Mesenteric fat pad (tissue), 1 donor: ENCODE measurements around the gene RXFP4. TPM values are rescaled to one million over a fixed set of nuclear protein-coding genes. Genes with fewer than 3 reads are reported as not detected.

ENCODE experiments used
- DNase-seq: peaks from one replicate; pipeline ENCODE4 v3.0.0-alpha.2; 2020; ENCODE audit warnings: low spot score
- total RNA-seq: library from RNA; stranded (reverse); fragmentation: NEBNext Ultra II Directional; extraction: Animal tissue kit (Norgen Biotek cat#: 25700); gene quantifications from one replicate; pipeline ENCODE4 v1.2.1, GENCODE V29; 2021
- donor health status: DM: yes; HTN: yes; CAD: no.

The RXFP4 gene
- total RNA-seq, 1 donor from 2014 or later, result not detected

DNA sequence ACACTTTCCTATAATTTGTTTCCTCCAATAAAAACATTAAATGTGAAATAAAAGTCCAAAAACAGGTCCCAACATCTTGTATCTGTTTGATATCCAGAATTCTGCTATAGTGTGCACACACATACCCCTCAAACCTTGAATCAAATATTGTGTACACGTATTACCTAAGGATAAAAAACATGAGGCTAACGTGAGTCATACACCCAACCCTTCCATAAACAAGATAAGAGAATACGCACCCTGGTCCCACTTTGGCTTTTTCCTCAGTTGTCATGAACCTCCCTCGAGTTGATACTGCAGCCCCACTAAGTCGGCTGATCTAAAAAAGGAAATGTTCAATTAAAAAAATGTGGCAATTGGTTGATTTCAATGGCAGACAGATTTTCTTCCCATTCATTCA is 12.4 kb upstream of the RXFP4 start:
- DNase-seq, result peak; percentile 33

DNA sequence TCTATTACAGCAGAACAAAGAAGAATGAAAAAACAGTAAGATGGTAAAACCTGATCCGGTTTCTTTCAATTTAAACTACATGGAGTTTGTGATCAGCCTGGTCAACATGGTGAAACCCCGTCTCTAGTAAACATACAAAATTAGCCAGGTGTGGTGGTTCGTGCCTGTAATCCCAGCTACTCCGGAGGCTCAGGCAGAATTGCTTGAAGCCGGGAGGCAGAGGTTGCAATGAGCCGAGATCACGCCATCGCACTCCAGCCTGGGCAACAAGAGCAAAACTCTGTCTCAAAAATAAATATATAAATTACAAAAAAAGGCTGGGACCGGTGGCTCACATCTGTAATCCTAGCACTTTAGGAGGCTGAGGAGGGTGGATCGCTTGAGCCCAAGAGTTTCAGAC is 10.7 kb upstream of the RXFP4 start:
- peak; percentile 12 for DNase-seq

DNA sequence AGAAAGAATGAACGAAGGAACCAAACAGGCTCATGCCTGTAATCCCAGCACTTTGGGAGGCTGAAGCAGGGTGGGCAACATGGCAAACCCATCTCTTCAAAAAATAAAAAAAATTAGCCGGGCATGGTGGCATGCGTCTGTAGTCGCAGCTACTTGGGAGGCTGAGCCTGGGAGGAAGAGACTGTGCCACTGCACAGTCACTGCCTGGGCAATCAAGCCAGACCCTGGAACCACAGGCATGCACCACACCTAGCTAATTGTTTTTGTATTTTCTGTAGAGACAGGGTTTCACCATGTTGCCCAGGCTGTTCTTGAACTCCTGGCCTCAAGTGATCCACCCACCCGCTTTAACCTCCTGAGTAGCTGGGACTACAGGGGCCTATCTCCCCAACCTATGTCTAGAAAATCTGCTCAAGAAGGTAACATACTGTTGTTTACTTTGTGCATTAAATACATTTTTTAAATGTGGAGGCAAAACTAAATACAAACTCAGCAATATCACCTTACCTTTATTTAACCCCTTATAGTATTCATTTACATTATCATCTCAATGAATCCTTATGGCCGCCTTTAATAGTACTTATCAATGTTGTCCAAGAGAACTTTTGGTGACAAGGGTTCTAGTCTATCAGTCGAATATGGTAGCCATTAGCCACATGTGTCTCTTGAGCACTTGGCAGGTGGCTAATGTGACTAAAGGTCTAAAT is 10.0 kb upstream of the RXFP4 start:
- DNase-seq, result peak; percentile 53

DNA sequence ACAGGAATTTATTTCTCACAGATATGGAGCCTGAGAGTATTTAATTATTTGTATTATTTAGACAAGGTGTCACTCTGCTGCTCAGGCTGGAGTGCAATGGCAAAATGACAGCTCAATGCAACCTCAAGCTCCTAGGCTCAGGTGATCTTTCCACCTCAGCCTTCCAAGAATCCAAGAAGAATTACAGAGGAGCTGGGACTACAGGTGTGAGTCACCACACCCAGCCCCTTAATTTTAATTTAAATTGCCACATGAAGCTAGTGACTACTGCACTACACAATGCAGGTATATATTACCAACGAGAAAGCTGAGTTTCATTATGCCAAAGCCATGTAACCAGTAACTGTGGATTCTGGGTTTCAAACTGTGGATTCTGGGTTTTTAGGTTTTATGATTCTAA is 9.4 kb upstream of the RXFP4 start:
- DNase-seq, result peak; percentile 12

DNA sequence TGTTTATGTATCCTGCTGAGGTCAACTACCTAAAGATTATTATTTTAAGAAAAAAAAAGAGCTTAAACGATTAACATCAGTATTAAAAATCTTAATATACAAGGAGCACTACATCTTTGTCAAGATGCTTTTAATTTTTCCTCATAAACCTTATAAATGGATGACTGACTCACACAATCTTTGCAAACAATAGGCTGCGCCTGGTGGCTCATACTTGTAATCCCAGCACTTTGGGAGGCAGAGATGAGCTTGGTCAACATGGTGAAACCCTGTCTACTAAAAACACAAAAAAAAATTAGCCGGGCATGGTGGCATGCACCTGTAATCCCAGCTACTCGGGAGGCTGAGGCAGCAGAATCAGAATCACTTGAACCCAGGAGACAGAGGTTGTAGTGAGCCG is 9.0 kb upstream of the RXFP4 start:
- peak; percentile 11 for DNase-seq

DNA sequence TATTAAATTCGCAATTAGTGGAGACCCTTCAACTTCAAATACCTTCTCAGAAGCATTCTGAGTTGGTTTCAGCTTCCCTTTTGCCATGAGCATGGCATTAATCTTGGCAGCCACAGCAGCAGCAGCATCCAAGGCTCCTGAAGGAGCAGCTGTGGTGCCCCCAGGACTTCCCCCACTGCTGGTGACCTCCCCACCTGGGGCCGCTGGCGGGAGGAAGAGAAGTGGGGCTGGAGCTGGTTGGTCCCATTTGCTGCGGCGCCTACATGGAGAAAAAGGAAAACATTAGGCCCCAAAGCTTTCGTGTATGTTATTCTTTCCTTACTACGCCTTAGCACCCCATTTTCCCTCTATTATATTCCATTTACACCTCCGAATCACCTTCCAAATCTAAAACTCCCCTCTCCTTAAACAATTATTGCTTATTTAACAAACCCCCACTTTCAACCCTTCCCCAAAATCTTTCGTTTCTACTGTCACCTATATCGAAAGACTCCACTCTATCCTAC is 7.8 kb upstream of the RXFP4 start:
- peak; percentile 72 for DNase-seq

DNA sequence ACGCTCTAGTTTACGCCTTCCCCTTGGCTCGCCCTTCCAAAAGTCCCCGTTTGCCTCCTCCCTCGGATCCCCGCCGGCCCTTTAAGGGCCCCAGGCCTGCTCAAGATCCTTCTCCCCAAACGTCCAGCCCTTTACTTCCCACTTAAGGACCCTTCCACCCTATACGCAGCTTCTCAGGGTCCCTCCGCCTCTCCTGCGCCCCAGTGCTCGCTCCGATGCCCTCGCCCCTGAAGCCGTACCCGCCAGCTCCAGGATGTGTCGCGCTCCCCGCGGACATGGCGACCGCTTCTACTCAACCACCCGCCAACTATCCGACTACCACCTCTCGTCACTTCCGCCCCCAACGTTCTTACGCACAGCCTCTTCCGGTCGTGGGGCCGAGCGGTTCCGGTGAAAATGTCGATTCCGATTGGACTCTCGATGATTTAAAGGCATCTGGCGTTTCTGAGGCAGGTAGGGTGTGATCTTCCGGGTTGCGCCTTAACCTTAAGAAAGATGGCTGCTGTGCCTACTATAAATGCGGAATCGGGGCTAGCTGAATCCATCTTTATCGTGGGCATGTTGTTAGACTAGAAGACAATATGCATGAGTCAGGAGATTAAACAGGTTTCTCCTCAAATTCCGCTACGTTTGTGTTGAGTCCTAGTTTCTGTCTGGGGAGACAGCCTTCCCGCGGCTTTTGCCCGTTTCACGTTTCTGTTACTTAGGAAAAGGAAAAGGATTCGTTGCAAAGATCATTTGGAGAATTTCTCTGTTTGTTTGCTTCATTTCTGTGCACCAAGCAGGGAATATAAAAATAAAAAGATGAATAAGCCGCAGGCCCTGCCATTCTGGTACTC is 7.1 kb upstream of the RXFP4 start, which contains the start of gene KHDC4:
TSS of gene KHDC4 (minus strand) at position 317 of the 839 bp plus-strand sequence. CDS start at position 277, 40 bp downstream.
- peak; percentile 96 for DNase-seq

DNA sequence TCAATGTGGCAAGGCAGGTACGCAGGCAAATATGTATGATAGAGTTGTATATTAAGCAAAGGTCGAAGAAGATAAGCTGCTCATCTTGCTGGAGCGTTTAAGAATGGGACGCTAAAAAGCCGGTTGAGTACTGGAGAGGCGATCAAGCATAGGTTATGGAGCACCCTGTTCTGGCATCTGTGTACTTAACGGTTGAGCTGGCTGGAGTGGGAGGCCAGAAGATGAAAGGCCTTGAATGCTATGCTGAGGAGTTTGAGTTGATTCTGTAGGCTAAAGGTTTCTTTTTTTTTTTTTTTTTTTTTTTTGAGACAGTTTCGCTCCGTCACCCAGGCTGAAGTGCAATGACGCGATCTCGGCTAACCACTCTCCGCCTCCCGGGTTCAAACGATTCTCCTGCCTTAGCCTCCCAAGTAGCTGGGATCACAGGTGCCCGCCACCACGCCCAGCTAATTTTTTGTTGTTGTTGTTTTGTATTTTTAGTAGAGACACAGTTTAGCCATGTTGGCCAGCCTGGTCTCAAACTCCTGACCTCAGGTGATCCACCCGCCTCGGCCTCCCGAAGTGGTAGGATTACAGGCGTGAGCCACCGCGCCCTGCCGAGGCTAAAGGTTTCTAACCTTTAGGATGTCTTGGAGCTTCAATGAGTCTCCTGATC is 6.4 kb upstream of the RXFP4 start:
- peak; percentile 67 for DNase-seq

DNA sequence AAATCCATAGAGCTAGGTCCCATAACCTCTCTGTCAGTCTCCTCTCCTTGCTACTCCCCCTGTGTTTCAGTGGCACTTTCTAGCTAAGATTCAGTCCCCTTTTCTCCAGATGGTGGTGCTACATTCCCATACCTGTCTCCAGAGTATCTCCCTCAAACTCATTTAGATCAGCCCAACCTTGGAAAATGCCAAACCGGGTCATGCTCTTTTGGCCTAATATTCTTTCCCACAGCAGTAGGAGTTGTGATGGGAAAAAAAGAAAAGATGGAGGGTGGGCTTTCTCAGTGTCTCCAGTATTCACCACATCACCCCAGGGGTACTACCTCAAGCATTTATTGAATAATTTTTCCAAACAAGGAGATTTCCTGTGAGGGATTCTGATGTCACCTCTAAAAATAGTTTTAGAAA is 3.2 kb upstream of the RXFP4 start:
- DNase-seq, result no peak

DNA sequence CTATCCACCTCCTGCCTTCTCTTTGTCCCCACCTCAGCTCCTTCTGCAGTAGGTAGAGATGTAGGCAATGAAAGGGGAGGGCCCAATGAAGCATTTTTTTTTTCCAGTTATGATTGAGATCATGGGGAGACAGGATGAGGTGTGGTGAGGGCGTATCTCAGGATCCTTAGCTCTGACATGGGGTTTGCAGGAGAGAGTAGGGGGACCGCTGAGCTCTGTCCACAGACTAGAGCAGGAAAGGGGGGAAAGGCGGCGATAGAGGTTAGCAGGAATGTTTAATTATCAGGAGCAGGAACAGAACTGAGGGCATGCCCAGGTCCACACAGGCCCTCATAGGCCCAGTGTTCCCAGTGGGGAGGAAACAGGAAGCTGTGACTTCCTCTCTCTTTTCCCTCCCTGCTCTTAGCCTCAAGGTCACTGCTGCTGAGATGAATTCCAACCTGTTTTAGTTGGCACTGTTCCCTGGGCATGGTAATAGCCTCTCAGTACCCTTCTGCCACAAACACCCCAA is 901 bp upstream of the RXFP4 start:
- no peak for DNase-seq

DNA sequence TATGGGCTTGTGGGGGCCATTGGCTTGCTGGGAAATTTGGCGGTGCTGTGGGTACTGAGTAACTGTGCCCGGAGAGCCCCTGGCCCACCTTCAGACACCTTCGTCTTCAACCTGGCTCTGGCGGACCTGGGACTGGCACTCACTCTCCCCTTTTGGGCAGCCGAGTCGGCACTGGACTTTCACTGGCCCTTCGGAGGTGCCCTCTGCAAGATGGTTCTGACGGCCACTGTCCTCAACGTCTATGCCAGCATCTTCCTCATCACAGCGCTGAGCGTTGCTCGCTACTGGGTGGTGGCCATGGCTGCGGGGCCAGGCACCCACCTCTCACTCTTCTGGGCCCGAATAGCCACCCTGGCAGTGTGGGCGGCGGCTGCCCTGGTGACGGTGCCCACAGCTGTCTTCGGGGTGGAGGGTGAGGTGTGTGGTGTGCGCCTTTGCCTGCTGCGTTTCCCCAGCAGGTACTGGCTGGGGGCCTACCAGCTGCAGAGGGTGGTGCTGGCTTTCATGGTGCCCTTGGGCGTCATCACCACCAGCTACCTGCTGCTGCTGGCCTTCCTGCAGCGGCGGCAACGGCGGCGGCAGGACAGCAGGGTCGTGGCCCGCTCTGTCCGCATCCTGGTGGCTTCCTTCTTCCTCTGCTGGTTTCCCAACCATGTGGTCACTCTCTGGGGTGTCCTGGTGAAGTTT is 550 bp downstream of the RXFP4 start:
- no peak for DNase-seq

DNA sequence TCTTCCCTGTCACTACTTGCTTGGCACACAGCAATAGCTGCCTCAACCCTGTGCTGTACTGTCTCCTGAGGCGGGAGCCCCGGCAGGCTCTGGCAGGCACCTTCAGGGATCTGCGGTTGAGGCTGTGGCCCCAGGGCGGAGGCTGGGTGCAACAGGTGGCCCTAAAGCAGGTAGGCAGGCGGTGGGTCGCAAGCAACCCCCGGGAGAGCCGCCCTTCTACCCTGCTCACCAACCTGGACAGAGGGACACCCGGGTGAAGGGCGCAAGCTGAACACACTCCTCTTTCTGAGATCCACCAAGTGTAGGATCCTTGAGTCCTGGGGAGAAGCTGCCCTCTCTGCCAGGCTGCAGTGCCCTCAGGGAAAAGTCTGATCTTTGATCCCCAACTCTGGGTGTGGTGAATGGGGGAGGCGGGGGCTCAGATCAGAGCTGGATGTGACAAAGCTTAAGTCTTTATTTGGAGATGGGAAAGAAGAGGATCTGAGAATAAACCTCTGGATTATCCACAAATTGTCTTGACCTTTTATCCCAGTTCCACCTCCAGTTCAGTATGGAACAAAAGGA is 1.2 kb downstream of the RXFP4 start:
- DNase-seq, result no peak

DNA sequence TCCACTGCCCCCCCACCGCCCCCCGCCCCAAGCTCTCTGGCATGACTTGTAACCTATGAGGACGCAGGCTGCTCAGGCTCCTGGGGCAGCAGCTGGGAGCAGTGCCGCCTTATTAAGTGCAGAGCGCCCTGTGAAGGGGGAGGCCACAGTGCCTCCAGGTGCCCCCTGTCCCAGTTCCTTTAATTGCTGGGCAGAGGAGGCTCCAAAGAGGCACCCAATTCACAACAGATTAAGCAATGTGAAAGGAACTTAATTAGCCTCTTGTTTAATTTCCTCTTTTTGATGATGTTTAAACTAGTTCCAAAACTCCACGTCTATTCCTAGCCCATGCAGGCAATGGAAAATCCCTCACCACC is 3.0 kb downstream of the RXFP4 start:
- DNase-seq, result no peak

DNA sequence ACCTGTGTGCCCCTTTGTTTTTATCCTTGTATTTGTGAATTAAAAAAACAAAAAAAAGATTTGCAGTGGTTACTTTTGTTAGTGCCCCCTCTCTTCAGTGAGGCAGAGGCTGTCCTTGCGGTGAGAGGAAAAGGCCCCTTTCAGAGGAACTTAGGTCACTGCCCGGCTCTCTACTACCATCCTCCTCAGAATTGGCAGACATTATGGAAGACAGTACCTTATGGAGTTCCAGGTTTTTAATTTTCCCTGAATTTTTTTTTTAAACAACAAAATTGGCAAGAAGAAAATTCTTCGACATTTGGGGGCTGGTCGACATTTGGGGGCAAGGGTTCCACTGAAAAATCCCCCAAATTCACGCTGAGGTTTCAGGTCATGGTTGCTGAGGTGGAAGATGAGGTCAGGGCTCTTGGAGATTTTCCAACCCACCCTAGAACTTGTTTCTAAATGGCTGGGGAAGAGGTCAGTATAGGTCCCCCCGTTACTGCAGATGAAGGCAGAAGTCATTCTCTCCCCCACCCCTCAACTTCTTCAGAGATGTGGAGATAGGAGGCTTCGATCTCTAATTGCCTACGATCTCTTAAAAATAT is 5.3 kb downstream of the RXFP4 start:
- no peak for DNase-seq

DNA sequence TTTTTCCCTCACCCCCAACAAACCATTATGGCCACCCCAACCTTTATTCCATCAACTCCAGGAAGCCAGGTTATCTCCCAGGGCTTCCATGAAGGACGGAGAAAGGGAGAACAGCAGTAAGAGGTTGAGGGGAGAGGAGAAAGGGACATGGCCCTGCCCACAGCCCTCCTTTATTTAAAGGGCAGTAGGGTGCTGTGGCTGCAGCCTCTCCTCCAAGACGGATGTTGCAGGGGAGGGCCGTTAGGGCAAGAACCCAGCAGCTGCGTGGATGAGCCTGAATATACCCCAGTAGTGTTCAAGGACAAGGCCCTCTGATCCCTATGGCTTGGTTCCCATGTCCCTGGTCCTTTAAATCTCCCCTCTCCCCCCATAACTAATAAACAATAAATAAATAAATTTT is 5.9 kb downstream of the RXFP4 start:
- no peak for DNase-seq

DNA sequence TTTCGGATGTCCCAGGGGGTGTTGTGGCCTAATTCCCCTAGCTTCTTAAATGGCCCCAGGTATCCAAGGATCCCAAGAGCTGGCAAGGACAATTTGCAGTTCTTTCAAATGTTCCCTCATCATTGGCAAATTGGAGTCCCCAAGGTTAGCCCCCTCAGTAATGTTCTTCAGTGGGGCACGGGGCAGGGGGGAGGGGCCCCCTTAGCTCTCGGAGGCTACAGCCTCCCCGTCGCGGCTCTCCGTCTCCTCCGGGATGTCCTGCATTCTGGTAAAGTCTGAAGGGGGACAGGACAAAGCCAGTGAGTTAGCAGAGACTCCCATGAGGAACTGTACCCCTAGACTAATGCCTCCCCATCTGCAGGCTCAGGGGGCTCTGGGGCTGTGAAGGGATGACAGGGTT is 6.3 kb downstream of the RXFP4 start:
- no peak for DNase-seq

DNA sequence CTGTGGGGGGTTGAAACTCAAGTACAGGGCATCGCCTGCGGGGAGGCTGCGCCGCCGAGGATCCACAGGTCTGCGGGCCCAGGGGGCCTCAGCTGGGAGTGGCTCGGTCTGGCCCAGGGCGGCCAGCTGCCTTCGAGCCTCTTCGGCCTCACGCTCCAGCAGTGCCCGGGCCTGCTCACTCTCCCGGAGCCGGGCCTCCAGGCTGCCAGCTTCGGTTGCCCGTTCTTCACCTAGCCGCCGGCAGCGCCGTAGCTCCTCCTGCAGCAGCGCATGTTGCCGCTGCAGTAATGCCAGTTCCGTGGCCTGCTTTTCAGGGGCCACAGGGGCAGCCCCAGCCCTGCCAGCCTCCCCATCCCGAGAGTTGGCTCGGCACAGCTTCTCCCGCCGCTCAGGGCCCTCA is 9.4 kb downstream of the RXFP4 start:
- no peak for DNase-seq

DNA sequence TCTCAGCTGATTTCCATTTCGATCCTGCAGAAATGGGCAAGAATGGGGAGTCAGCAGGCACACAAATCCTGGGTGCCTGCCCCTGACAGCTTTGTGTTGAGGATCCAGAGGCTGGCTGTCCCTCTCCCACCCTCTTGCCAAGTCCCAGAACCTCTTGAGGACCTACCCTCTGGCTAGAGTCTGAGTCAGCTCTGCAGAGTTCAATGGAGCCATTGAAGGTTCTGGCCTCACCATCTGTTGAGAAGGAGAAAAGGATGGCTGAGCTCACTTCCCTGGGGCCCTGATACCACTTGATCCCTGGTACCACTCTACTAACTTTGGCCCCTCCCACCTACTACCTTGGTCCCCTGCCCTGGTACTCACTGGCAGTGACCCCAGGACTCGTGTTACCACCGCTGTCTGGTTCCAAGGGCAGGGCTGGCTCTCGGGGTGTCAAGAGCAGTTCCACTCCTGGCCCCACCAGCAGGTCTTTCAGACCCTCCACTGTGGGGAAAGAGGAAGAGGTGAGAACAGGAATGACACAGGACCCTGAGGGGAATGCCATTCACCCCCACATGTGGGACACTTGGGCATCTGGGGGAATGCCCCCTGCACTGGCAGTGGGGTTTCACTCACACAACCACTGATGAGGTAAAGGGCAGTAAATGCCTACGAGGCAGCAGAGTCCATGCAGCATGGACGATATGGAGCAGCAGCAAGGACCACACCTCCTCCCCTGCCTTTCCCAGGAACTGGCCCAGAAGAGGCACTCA is 10.5 kb downstream of the RXFP4 start:
- no peak for DNase-seq

DNA sequence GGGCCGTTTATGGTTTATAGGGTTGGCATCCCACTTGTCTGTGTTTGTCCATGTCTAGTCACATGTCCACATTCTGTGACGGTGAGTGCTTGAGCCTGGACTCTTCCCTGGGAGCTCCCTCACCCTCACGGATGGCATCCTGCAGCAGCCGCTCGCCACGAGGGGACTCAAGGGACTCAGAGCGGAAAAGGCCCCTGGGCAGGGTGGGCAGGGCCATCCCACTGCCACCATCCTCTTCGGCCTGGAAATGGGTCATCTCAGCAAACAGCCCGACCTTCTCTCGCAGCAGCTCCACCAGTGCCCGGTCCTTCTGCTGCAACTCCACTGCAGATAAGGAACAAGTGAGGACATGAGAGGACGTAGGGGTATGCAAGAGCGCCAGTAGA is 11.1 kb downstream of the RXFP4 start:
- no peak for DNase-seq

DNA sequence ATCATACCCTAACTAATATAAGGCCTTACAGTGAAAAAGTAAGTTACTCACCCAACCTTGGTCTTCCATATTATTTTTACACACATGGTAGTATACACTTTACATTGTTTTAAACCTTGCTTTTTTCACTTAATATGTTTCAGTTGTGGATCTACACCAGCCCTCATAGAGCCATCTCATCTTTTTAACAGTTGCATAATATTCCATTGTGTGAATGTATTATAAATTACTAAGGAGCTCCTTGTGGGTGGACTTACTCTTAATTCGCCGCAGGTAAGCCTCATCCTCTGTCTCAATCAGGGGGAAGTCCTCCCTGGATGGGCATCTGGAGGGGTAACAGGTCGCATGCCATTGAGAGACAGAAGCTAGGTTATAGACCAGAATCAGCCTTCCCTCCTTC is 13.2 kb downstream of the RXFP4 start:
- no peak for DNase-seq
